Bronchial epithelial cell (primary cell): ENCODE results near the gene MPP3. TPM values are rescaled to one million over a fixed set of nuclear protein-coding genes. Genes with fewer than 3 reads are reported as not detected.
A peak's percentile ranks its signal among the peaks of the same experiment; 100 is the strongest.

Source experiments
- DNase-seq: peaks from one replicate; pipeline ENCODE4 v3.0.0-alpha.2; 2010; ENCODE audit warnings: low read depth
- FAIRE-seq: peaks from 2 replicates; lab custom pipeline; 2011; peaks lifted over from hg19 to GRCh38; lab: Jason Lieb, UNC
- H3K27me3 ChIP-seq: 2 replicates; pipeline ENCODE4 v1.5.1; 2011; ENCODE audit warnings: low read length; ENCODE audit not compliant: control insufficient read depth, insufficient read depth
- H3K36me3 ChIP-seq: 2 replicates; pipeline ENCODE4 v1.5.1; 2011; ENCODE audit warnings: low read length; ENCODE audit not compliant: control insufficient read depth, insufficient read depth
- H3K4me3 ChIP-seq: 2 replicates; pipeline ENCODE4 v1.5.1; 2011; ENCODE audit warnings: mild to moderate bottlenecking, low read depth, low read length, control low read depth
- CTCF ChIP-seq: IDR thresholded peaks from 2 replicates; pipeline ENCODE4 v1.5.1; 2011; ENCODE audit warnings: mild to moderate bottlenecking, moderate library complexity, low read length, control low read depth, inconsistent platforms; ENCODE audit not compliant: insufficient read depth, severe bottlenecking
- total RNA-seq: library from RNA; depleted of rRNA; stranded (reverse); fragments of >200 nt; gene quantifications from 2 replicates; pipeline ENCODE4 v1.2.1, GENCODE V29; 2014

MPP3 gene
- total RNA-seq, 1 donor from 2014 or later = 9.7 TPM

GRCh38 chr17:43825567-43825966 lies 7.4 kb downstream of the MPP3 start:
- FAIRE-seq (no peak), DNase-seq (no peak)
- no peak overlapping the region for H3K4me3 ChIP-seq
- H3K36me3 ChIP-seq = peaks cover 25% of the 10 kb centered on the region
- TF ChIP-seq CTCF = no peak
- no peaks in the 10 kb centered on the region for H3K27me3 ChIP-seq

- no peaks in the 10 kb centered on the region for H3K27me3 ChIP-seq
- H3K36me3 ChIP-seq = peaks cover 17% of the 10 kb centered on the region
- no peak for TF ChIP-seq CTCF
- DNase-seq = no peak
- H3K4me3 ChIP-seq = no peak overlapping the region
- peak; percentile 18 for FAIRE-seq
These were observed 9.4 kb downstream of the MPP3 start for GRCh38 chr17:43823350-43824084.

GRCh38 chr17:43822570-43823190 lies 10.3 kb downstream of the MPP3 start:
- DNase-seq (no peak), FAIRE-seq (no peak)
- TF ChIP-seq CTCF = no peak
- Histone ChIP-seq H3K27me3 (no peaks in the 10 kb centered on the region), H3K4me3 (no peak overlapping the region), H3K36me3 (peaks cover 16% of the 10 kb centered on the region)

GRCh38 chr17:43820759-43821158 lies 12.2 kb downstream of the MPP3 start:
- DNase-seq (no peak), FAIRE-seq (no peak)
- Histone ChIP-seq H3K36me3 (peaks cover 13% of the 10 kb centered on the region), H3K4me3 (no peak overlapping the region), H3K27me3 (no peaks in the 10 kb centered on the region)
- no peak for TF ChIP-seq CTCF

- Histone ChIP-seq H3K27me3 (no peaks in the 10 kb centered on the region), H3K4me3 (no peak overlapping the region), H3K36me3 (peaks cover 9% of the 10 kb centered on the region)
- DNase-seq = no peak
- peak; percentile 86 for FAIRE-seq
- TF ChIP-seq CTCF = no peak
These were observed 14.0 kb downstream of the MPP3 start for GRCh38 chr17:43818966-43819365.
